Ishikawa (cell line): Measurements from ENCODE around the gene RNASE11.

Experiments used
- CEBPB ChIP-seq: IDR thresholded peaks from 2 replicates; pipeline ENCODE4 v1.6.1; 2012
- CREB1 ChIP-seq: IDR thresholded peaks from 2 replicates; pipeline ENCODE4 v1.6.1; 2012; ENCODE audit warnings: low read depth
- RAD21 ChIP-seq: IDR thresholded peaks from 2 replicates; pipeline ENCODE4 v1.6.1; 2012; ENCODE audit warnings: low read depth
- REST ChIP-seq: IDR thresholded peaks from 2 replicates; pipeline ENCODE4 v1.6.1; 2012; ENCODE audit warnings: low read depth, mild to moderate bottlenecking
- TAF1 ChIP-seq: IDR thresholded peaks from 2 replicates; pipeline ENCODE4 v1.6.1; 2012; ENCODE audit warnings: low read depth, mild to moderate bottlenecking
- TF ChIP-seq, protein P1 (sequence below): IDR thresholded peaks from 2 replicates; pipeline ENCODE4 v1.6.1; 2012
- TF ChIP-seq, protein P2 (sequence below): IDR thresholded peaks from 2 replicates; pipeline ENCODE4 v1.6.1; 2012

DNA sequence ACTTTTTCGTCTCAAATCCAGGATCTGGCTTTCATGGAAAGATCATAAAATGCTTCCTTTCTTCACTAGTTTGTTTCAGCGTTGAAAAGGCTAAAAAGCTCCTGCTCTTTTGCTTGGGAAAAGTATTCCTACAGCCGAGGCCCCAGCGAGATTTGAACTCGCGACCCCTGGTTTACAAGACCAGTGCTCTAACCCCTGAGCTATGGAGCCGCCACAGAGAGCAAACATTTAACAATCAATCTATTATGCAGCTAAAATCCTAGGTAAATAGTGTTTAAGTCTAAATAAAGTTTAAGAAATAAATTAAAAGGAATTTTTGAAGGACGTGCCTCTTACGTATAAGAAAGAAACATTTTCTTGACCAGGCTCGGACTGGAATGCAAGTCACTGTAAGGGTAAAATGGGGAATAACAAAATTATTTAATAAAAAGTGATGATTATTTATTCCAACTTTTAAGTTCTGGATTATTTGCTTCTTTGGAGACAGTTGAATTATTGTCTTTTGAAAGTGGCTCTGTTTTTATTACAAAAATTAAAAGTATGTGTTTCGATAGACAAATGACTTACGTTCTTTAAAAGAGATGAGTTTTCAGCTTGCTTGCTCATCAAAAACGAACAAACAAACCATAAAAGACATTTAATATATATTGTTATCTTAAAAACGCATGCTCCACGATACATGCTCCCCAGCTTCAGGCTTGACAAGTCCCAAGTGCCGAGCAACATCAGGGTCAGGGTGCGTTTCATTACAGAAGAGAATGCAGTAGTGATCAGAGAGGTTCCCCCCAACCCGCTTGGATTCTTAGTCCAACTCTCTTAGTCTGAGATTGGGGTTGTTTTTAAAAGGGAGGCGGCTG is 43.5 kb upstream of the RNASE11 start:
- no peak for TF ChIP-seq TAF1
- TF ChIP-seq RAD21 = no peak
- TF ChIP-seq, protein P1, sequence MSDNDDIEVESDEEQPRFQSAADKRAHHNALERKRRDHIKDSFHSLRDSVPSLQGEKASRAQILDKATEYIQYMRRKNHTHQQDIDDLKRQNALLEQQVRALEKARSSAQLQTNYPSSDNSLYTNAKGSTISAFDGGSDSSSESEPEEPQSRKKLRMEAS = no peak
- TF ChIP-seq CEBPB = no peak
- TF ChIP-seq REST = no peak
- TF ChIP-seq, protein P2, sequence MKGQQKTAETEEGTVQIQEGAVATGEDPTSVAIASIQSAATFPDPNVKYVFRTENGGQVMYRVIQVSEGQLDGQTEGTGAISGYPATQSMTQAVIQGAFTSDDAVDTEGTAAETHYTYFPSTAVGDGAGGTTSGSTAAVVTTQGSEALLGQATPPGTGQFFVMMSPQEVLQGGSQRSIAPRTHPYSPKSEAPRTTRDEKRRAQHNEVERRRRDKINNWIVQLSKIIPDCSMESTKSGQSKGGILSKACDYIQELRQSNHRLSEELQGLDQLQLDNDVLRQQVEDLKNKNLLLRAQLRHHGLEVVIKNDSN = no peak
- no peak; the same call in 1 of the 2 replicates for TF ChIP-seq CREB1
